Transverse colon (tissue), 4 donors: ENCODE results near the gene MVD. TPM values are rescaled to one million over a fixed set of nuclear protein-coding genes. Genes with fewer than 3 reads are reported as not detected.

Experiments
- DNase-seq: peaks from one replicate; pipeline ENCODE4 v3.0.0-alpha.2; 2019
- H3K27ac ChIP-seq, 4 donors: fragments of 200-600 bp; sonication (generic); 2 replicates each; pipeline ENCODE4 v1.5.1; 2016 to 2018; ENCODE audit warnings: inconsistent platforms in 4 of 4
- H3K27me3 ChIP-seq: fragments of 200-600 bp; sonication (generic); 2 replicates; pipeline ENCODE4 v1.5.1; 2017; ENCODE audit warnings: inconsistent platforms
- H3K36me3 ChIP-seq, 4 donors: fragments of 200-600 bp; sonication (generic); 2 replicates each; pipeline ENCODE4 v1.5.1; 2017 to 2019; ENCODE audit warnings: inconsistent platforms in 4 of 4
- H3K4me1 ChIP-seq, 4 donors: fragments of 200-600 bp; sonication (generic); 2 replicates each; pipeline ENCODE4 v1.5.1; 2017 to 2020; ENCODE audit warnings: inconsistent platforms in 4 of 4
- H3K4me3 ChIP-seq, 4 donors: fragments of 200-600 bp; sonication (generic); 1 replicate in 1 of 4; 2 replicates in 3 of 4; pipeline versions ENCODE4 v1.5.1 to v1.6.1; 2017 to 2019; ENCODE audit warnings: inconsistent platforms in 4 of 4
- H3K9me3 ChIP-seq, 2 donors: fragments of 200-600 bp; sonication (generic); 2 replicates each; pipeline ENCODE4 v1.5.1; 2017 to 2019; ENCODE audit warnings: inconsistent platforms in 2 of 2
- EP300 ChIP-seq: sonication (generic); formaldehyde crosslinking; IDR thresholded peaks from one replicate; pipeline ENCODE4 v1.6.1; 2017; ENCODE audit warnings: antibody characterized with exemption, low read depth
- POLR2A ChIP-seq: fragments of 450-650 bp; IDR thresholded peaks from one replicate; pipeline ENCODE4 v1.6.1; 2016; ENCODE audit warnings: antibody characterized with exemption, mild to moderate bottlenecking, moderate library complexity
- POLR2AphosphoS5 ChIP-seq, 3 donors: sonication (generic); formaldehyde crosslinking; IDR thresholded peaks; one replicate each; pipeline ENCODE4 v1.6.1; 2016; ENCODE audit warnings: antibody characterized with exemption in 3 of 3
- WGBS, 2 donors: methylation state at CpG; one replicate each; pipeline ENCODE4 v1.1.5; 2018; ENCODE audit warnings: low coverage in 1 of 2; 5-methylcytosine and 5-hydroxymethylcytosine counted together
- in situ Hi-C, 4 donors: fragments of 200-750 bp; cut with MboI; loops; one replicate each; pipeline versions ENCODE4 v1.15.0 to v1.15.1; 2017; ENCODE audit warnings: low sequenced_read_pairs in 3 of 4, low pct_ligation_motif_present in 1 of 4, low pct_unique_long_range_greater_than_20kb in 1 of 4
- intact Hi-C: fragments of 100-400 bp; cut with DNase I; formaldehyde crosslinking; loops from one replicate; pipeline ENCODE4 v1.15.1; 2023; ENCODE audit warnings: low total_unique reads
- total RNA-seq, 4 donors: library from RNA; depleted of rRNA; stranded (reverse); fragments of >200 nt; gene quantifications; one replicate each; pipeline ENCODE4 v1.1.0, GENCODE V29; 2016
- TF ChIP-seq, protein P1 (sequence below), 5 experiments: fragments of 200-600 bp in 3 of 5; fragments of 450-650 bp in 2 of 5; sonication (generic) in 3 of 5; IDR thresholded peaks; 1 replicate in 2 of 5; 2 replicates in 3 of 5; pipeline ENCODE4 v1.5.1; 2016 to 2017; ENCODE audit warnings: antibody characterized with exemption in 5 of 5, inconsistent platforms in 3 of 5, mild to moderate bottlenecking in 2 of 5, moderate library complexity in 1 of 5

The MVD gene
- total RNA-seq, 4 donors from 2014 or later = 20.5 to 75.6 (median 47.3) TPM

DNA sequence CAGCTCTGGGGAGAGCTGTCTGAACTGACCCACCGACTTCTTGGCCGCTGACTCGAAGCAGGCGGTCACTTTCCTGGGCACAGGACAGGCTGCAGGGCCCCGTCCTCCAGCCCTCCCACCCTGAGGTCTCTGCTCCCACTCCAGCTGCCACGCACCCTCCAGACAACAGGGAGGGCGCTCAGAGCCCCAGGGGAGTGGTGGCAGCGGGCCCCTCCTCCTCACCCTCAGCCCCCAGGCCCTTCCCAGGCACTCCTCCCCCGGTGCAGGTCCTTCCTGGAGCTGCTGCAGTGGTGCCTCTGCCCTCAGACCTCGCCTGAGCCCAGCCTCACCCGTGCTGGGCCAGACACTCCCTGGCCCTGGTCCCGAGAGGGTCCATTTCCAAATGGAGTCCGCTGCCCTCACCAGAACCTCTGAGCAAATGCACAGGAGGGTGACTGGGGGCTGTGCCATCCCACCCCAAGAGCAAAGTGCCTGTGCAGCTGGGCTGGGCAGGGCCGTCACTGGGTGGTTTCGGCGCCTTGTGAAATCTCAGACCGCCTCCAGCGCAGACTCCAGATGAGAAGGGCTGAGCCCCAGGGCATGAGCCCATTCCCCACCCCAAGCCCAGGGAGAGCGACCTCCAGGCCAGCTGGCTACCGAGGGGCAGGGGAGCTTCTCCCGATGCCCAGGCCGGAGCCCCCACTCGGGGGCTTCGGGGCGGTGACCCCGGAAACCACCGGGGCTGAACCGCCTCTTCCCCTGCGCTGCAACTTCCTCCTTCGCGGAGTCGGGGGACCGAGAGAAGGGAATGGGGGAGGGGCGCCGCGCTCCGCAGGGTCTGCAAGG is 12.8 kb downstream of the MVD start:
- peak; percentile 65 for DNase-seq
- Histone ChIP-seq H3K9me3 (no peaks in the 10 kb centered on the region), H3K27me3 (no peaks in the 10 kb centered on the region), H3K4me3 (peak overlapping the region; percentile 53 to 82 (median 69)), H3K36me3 (peaks cover 0 to 5% (median 0%) of the 10 kb centered on the region in 4 donors), H3K4me1 (peaks cover 9 to 42% (median 25%) of the 10 kb centered on the region in 4 donors), H3K27ac (peak overlapping the region; percentile 85 to 89 (median 88))
- in situ Hi-C loops (no loop called here), intact Hi-C loops (no loop called here)
- TF ChIP-seq POLR2AphosphoS5 (IDR thresholded peaks at IDR 0.05) (peak in 2 of 3 donors; percentile 29 to 31), POLR2A (peak; percentile 35), EP300 (no peak)
- WGBS, 2 donors = 10% methylated on average over 33 of the region's 37 CpGs; no CpG with 5 or more reads in 1 of the 2 donors

DNA sequence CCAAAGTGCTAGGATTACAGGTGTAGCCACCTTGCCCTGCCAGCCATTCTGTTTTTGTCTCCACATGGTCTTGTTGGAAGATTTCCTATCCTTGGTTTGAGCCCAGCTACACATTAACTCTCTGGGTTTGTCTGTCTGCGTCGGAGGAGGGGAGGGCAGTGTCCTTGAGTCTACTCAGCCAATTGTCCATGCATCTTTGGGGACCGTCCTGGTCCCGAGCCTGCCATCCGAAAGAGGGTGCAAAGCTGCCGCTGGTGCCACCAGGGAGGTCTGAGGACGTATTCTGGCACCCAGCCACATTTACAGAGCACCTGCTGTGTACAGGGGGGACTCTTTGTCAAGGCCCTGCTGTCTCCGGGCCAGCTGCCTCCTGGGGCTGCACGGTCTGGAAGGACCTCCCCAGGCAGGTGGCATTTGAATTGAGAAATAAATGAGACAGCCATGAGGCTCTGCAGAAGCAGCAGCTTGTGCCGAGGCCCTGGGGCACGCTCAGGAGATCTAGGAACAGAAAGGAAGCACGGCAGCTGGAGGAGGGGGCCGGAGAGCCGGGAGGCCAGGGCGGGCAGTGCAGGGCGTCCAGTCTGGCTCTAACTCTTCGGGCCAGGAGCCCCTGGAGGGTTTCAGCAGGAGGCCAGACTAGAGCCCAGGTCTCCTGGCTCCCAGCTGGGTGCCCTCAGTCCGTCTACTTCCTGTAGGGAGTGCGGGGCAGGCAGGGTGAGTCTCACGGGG is 13.5 kb downstream of the MVD start:
- WGBS, 2 donors = 43 to 68% methylated on average over 5 to 16 of the region's 20 CpGs
- H3K4me3 ChIP-seq = peak overlapping the region in 3 of 4 donors; percentile 53 to 73 (median 65)
- in situ Hi-C loops = no loop called here

DNA sequence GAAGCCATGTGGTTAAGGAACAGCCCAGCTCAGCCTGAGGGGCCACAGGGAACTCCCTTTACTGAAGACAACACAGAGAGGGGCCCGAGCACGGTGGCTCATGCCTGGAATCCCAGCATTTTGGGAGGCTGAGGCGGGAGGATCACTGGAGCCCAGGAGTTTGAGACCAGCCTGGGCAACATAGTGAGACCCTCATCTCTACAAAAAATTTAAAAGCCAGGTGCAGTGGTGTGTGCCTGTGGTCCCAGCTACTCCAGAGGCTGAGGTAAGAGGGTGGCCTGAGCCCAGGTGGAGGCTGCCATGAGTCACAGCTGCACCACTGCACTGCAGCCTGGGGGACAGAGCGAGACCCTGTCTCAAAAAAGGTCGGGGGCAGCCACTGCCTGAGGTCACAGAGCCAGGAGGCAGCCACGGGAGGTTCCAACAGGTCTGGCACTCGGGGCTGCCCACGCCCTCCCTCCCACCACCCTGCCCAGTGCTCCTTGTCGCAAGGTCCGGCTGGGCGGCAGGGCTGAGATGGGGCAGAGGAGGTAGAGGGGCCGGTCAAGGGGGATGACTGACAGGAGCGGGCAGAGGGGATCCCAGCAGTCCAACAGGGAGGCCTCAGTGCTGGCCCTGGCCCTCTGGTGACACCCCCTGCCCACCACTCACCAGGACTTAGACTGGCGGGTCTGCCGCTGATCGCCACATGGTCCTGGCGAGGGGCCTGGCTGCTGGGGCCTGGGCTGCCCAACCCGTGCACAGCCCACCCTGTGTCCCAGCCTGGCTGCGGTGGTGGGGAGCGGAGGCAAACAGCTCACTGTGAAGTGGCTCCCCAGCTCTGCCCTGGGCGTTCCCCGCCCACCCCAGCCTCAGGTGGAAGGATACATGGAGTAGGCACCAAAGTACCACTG is 15.5 kb downstream of the MVD start:
- Histone ChIP-seq H3K4me1 (peaks cover 9 to 44% (median 28%) of the 10 kb centered on the region in 4 donors), H3K27me3 (no peaks in the 10 kb centered on the region), H3K4me3 (no peak overlapping the region), H3K9me3 (no peaks in the 10 kb centered on the region), H3K36me3 (no peaks in the 10 kb centered on the region), H3K27ac (no peak overlapping the region)
- intact Hi-C loops = no loop called here
- DNase-seq = no peak
- no peak for TF ChIP-seq POLR2A
- 93% methylated on average over 22 of the region's 22 CpGs; no CpG with 5 or more reads in 1 of the 2 donors for WGBS, 2 donors
- in situ Hi-C loops = no loop called here

More for the DNA sequence above, 13.5 kb downstream of the MVD start:
- H3K36me3 ChIP-seq = no peaks in the 10 kb centered on the region
- TF ChIP-seq EP300 (no peak), POLR2A (no peak), POLR2AphosphoS5 (IDR thresholded peaks at IDR 0.05) (no peak)
- TF ChIP-seq, protein P1, sequence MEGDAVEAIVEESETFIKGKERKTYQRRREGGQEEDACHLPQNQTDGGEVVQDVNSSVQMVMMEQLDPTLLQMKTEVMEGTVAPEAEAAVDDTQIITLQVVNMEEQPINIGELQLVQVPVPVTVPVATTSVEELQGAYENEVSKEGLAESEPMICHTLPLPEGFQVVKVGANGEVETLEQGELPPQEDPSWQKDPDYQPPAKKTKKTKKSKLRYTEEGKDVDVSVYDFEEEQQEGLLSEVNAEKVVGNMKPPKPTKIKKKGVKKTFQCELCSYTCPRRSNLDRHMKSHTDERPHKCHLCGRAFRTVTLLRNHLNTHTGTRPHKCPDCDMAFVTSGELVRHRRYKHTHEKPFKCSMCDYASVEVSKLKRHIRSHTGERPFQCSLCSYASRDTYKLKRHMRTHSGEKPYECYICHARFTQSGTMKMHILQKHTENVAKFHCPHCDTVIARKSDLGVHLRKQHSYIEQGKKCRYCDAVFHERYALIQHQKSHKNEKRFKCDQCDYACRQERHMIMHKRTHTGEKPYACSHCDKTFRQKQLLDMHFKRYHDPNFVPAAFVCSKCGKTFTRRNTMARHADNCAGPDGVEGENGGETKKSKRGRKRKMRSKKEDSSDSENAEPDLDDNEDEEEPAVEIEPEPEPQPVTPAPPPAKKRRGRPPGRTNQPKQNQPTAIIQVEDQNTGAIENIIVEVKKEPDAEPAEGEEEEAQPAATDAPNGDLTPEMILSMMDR (IDR thresholded peaks at IDR 0.05) = no peak
- H3K27me3 ChIP-seq = no peaks in the 10 kb centered on the region
- DNase-seq = peak; percentile 41
- intact Hi-C loops = no loop called here
- H3K9me3 ChIP-seq = no peaks in the 10 kb centered on the region
- peak overlapping the region; percentile 85 to 89 (median 88) for H3K27ac ChIP-seq
- peaks cover 9 to 44% (median 28%) of the 10 kb centered on the region in 4 donors for H3K4me1 ChIP-seq

DNA sequence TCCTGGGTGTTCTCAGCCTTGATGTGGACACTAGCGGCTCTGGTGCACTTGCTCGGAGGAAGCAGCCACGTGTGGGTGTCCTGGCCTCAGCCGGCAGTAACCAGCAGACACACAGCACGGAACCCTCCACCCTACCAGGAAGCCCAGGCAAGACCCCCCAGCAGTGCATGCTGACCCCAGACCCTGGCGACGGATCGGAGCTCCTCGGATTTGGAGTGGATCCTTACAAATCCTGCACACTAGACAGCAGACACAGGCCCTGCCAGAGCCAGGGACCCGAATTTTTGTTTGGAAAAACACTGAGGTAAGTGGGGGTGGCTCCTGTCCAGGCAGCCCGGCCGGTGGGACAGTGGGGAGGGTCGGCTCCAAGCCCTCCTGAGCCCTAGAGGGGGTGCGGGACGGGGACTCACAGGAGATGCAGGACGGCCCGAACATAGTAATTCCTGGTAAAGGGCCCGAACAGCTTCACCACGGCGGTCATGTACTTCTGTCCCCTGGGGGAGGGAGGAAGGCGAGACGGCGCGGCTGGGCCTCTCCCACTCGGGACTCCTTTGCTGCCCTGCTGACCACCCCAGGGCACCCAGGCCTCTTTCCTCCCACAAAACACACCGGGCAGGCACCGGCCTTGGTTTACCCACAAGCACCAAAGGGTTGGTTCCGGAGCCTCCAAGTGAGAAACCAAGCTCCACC is 16.4 kb downstream of the MVD start:
- DNase-seq = no peak
- no peaks in the 10 kb centered on the region for H3K9me3 ChIP-seq
- no peaks in the 10 kb centered on the region for H3K36me3 ChIP-seq
- WGBS, 2 donors = 92% methylated on average over 25 of the region's 28 CpGs; no CpG with 5 or more reads in 1 of the 2 donors
- no peaks in the 10 kb centered on the region for H3K27me3 ChIP-seq
- TF ChIP-seq EP300 = no peak
- TF ChIP-seq POLR2A = no peak
- TF ChIP-seq POLR2AphosphoS5 (IDR thresholded peaks at IDR 0.05) = no peak
- TF ChIP-seq, protein P1 (IDR thresholded peaks at IDR 0.05) = no peak
- H3K4me3 ChIP-seq = no peak overlapping the region
- H3K27ac ChIP-seq = peak overlapping the region in 1 of 4 donors; percentile 65
- H3K4me1 ChIP-seq = peaks cover 9 to 40% (median 23%) of the 10 kb centered on the region in 4 donors
- in situ Hi-C loops = no loop called here
- intact Hi-C loops = no loop called here
